Measurements from ENCODE around the gene FSIP1.

Gene FSIP1

DNA sequence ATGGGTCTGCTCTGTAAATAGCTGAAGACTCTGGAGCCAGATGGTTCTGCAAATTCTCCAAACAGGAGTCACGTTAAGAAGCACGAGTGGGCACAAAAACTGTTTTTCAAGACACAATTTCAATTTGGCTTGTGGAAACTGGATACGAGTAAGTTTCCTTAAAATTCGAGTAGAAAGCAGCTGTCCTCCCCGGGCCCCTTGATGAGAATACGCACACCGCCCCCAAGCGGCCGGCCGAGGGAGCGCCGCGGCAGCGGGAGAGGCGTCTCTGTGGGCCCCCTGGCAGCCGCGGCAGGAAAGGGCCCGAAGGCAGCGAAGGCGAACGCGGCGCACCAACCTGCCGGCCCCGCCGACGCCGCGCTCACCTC lies 202.5 kb downstream of the FSIP1 start:
- peak; percentile 91 for DNase-seq

DNA sequence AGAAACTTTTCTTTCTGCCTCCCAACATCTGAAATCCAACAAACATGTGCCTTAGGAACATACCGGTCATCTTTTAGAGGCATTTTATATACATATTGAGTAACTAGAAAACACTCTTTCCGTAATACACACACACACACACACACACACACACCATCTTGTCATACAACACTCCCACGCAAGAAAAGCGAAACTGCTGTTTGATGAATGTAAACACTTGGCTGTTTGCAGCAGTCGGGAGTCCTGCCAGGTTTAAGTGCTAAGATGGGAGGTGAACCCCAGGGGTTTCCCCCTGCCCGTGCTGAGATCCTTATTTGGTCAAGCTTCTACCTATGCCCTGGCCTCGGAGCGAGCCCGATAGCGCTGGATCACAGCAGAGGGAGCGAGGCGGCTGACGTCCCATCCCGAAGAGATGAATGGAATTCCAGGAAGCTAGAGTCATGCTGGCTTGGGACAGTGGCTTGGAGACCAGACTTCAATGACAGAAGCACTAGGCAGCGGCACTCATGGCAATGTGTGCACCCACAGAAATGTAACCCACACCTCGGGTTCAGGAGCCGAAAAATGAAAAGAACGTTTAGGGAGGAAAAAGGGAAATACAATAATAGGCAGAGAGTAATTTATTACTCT lies 203.0 kb downstream of the FSIP1 start:
- peak; percentile 61 for DNase-seq

DNA sequence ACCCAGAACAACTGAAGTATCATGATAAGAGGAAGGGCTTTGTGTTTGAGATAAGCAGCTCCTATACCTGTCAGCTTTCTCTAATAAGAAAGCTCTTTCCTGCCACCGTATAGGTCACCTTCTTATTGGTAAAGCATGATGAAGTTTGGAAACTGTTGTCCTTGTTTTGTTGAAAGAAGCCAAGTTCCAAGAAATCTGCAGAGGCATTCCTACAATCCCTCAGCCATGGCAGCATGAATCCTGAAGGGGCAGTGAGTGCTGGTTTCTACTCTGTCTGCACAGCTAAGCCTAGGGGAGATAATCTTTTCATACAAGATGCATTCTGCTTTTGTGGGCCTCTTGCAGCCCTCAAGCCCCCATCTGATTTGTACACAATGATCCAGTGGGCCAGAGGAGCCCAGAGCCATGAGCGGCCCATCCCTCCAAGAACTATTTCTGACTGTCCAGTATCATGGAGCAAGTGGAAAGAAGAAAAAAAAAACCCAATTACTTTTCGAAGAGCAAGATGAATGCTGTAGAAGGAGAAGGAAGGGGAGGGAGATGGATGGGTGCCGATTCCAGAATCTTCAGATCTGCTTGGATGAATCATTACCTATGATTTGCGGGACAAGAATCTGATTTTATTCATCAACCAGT lies 203.7 kb downstream of the FSIP1 start:
- no peak for DNase-seq

DNA sequence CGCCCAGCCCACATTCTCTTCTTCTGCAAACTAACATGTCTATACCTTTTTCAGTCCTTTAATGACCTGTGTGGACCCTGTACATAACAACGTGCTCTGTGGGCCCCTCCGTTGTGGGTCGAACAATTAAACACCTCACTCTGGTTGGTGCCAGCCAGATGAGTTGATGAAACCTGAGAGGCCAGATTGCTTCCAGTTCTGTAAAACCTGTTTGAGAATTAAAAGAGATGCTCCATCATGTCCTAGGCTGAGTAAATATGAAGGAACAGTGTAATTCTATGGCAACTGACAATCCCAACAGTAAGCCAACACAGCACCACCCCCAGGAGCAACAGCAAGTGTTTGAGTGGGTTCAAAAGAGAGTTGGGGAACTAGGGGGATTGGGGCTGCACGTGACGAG lies 207.5 kb downstream of the FSIP1 start:
- DNase-seq: peak; percentile 27

DNA sequence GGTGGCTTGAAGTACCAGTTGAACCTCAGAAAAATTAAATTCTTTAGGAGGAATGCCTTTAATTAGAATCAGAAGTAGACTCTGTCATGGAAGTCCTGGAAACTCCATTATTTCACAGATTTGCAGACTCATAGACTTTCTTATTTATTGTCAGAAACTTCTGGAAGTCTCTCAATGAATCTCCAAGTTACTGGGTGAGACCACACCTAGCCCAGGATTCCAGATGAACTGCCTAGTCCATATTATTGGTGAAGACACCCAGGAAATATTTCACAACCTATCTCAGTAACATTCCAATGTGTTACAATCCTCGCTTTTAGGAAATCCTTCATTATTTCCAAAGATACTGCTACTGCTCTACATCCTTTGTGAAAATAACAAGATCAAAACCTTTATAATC lies 208.2 kb downstream of the FSIP1 start:
- no peak for DNase-seq

DNA sequence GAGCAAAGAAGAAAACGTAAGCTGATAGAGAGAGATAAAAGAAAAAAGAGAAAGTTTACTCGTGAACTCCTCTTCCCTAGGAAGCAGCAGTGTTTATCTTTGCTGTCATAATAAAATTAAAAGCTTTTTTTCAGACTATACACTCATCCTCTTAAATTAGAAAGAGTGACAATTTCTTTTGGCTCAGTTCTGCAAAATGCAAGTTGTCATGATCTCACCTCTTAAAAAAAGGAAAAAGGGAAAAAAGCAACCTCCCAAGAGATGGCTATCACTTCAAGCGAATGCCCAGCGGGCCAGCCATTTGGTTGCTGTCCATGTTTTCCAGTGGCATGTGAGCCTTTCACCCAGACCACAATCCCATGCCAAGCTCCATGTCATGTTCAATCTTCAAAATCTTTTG lies 208.8 kb downstream of the FSIP1 start:
- DNase-seq: no peak

DNA sequence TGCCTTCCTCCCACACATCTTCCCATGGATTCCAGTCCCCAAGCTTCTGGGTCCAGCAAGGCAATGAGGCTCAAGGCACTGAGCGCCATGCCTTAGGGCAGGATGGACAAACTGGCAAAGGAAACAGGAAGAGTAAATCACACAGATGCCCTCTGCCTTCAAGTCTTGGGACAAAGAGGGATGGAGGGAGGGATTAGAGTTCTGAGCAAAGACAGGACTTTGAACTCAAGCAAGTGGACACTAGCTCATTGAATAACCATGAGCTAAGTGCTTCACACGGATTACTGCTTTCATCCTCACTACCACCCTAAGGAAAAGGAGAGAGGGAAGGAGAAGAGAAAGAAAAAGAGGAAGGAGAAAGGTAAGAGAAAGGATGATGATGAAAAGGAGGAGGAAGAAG lies 209.4 kb downstream of the FSIP1 start:
- no peak for DNase-seq

DNA sequence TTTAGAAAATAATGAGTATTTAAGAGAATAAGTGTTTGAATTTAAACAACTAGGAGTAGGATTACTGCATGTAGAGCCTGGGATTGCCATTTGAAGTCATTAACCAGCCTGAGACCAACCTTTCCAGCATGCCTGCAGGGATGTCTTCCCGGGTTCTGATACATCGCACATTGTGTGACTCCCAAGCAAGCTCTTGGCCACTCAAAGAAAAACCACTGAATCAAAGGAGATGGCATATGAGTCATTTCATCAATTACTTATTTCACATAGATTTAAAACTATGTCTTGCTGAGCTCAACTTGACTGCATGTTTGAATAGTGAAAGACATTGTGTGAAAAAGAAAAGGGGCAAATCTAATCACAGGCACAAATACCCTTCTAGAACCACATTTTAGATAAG lies 216.8 kb downstream of the FSIP1 start:
- no peak for DNase-seq

DNA sequence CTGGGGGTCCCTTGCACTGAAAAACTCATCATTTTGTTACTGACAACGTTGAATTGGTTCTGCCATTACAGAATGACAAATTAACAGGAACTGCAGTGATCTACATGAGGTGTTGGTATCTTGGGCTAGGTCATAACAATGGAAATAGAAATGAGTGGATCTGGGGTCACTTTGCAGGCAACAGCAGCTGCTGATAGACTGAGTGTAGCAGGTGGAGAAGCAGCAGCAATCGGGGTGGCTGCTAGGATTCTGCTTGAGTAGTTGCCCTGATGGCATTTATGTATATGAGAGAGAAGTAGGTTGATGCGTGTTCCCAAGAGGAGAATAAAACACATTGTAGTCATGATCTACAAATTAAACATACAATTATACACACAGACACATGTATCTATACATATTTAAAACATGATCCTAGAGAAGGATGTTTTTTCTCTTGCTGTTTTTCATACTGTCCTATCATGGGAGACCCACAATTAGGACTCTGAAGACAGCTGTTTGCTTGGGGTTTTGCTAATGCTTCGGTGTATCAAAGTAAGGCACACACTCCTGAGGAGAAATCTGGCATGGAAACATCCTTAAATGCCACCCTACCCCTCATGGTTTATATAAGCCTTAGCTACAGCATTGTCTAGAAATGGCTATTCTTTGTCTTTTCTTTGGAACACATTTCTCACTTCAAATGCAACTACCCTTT lies 217.5 kb downstream of the FSIP1 start:
- DNase-seq: no peak

DNA sequence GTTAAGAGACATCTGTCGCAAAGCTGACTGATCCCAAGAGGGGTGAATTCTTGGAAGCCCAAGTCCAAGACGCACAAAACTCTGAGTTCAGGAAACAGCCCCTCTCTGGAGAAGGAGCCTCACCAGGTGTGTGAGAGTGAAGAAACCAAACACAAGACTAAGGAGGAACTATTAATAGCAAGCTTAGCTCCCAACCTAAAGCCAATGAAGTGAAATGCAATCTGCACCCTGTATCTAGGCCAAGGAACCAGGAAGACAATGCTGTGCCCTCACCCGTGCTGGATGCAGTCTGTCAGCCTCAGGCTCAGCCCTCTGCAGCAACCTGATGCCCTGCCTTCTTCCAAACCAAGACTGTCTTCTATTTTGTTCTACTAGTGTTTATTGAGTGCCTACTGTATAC lies 224.2 kb downstream of the FSIP1 start:
- DNase-seq: peak; percentile 28

DNA sequence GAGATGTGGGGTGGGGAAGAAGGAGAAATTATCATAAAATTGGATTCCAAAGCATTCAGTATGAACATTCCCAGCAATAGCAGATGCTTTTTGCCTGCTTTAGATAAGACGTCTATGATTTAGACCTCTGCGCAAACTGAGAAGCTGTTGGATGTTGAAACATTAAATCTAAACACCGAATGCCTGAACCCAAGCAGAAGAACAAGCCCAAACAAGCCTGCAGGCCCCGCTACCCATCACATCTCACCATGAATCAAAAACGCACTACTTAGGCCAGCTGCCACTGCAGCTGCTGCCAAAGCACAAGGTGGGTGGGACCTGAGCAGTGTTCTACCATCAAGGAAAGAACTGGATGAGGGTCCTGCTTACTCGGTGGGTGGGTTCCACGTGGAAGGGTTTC lies 226.2 kb downstream of the FSIP1 start:
- DNase-seq: peak; percentile 91

DNA sequence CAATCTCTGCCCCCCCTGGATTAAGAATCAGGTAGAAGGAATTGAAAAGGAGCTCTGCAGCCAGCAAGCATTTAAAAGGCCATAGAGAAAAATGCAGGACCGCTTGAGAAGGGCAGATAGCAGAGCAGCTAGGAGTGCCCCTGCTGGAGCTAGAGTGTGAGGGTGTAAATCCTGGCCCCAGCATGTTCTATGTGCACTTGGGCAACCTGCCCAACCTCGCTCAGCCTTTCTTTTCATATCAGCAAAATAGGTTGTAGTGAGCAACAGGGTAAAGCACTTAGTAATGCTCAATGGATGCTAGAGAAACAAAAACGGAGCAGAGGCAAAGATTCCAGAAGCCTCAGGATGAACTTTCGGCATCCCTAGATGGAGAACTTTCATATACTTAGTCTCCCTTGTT lies 226.8 kb downstream of the FSIP1 start:
- peak; percentile 85 for DNase-seq

DNA sequence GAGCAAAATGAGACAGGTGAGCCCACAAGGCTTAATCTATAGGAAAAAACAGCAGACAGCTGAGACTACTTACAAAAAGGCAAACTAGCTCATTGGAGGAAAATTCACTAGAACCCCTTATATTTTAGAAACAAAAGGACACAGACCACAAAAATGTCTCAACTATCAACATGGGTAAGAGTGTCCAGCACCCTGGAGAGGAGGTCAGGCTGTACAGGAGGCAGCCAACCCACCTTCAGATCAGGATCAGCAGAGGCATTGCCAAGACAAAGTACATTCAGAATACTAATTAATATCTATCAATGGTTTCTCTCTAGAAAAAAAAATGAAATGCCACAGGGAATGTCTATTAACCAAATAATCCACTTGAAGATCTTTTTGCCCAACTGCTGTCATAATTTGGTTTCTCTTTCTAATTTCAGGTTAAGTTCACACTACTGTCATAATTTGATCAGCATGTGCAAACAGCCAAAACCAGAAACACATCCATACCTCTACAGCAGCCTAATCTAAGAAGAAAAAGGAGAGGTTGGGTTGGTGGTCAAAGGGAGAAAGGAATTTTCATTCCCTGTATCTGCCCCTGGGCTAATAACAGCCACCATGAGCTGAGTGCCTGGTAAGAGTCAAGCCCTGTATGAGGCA lies 227.8 kb downstream of the FSIP1 start:
- peak; percentile 42 for DNase-seq

DNA sequence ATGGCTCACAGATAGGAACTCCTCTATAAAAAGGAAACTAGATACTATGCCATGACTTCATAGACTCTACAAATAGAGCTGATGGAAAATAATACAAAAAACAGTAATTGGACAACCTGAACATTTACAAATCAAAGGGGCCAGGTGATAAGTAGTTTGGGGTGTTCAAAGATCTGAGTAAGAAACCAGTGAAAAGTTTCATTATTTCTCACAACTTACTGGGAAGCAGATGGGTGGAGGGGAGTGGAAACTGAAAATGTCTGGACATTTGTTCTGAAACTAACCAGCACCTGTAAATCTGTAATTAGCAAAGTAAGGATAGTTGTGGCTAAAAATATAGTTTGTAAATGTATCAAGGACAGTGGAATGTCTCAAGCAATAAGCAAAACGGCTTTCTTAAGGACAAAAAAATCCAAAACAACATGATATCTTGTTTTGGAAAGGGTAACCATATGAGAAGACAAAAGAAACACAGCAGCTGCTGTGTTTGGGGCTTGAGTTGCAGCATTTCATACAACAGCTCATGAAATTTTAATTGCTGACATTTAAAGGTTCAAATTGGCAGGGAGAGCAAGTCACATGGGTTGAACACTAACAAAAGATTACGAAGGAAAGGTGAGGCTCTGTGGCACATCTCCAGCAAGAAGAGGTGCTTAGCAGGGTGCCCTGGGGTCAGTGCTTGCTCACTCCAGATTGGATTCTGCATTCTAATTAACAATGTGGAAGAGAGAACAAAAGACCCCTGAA lies 228.5 kb downstream of the FSIP1 start:
- peak; percentile 97 for DNase-seq

DNA sequence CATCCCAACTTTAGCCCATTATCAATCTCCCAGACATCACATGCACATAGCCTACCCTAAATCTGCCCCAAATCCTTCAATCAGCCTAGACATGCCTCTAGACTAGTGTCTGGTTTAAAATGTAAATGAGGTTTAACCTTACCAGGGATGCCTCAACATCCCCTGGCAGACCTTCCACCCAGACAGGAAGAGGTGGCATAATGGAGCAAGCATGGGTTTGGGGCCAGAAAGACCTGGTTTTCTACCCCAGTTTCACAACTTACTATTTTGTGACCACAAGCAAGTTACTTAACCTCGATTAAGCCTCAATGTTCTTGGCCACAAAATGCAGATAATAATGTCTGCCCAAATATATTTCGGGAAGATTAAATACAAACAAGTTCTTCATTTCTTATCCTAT lies 230.1 kb downstream of the FSIP1 start:
- DNase-seq: no peak

DNA sequence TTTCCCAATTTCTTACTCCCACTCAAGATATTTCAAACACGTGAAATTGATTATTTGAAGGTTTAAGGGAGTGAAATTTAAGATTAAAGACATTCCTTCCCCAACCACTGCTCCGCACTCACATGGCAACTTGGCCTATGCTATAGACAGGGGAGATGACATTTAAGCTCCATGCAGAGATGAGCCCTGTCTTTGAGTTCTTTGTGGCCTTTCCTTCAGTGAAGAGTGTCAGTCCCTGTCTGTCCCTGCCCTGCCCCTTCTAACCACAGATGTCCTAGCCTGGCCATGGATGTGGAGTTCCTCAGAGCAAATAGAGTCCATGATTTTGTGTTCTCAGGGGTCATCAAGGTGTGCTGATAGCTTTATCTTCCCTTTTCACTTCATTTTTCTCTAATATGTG lies 231.2 kb downstream of the FSIP1 start:
- DNase-seq: no peak

Measured in NCI-H69 (cell line).